Fibroblast of skin of back (primary cell): ENCODE data around the gene PRF1.
"Not testable (repeated sequence)": the region's sequence is repeated elsewhere in the genome, so short reads cannot be mapped to it uniquely, and the experiment has no call there.

Experiments used
- DNase-seq: peaks from one replicate; pipeline ENCODE4 v3.0.0-alpha.2; 2013

The PRF1 gene

DNA sequence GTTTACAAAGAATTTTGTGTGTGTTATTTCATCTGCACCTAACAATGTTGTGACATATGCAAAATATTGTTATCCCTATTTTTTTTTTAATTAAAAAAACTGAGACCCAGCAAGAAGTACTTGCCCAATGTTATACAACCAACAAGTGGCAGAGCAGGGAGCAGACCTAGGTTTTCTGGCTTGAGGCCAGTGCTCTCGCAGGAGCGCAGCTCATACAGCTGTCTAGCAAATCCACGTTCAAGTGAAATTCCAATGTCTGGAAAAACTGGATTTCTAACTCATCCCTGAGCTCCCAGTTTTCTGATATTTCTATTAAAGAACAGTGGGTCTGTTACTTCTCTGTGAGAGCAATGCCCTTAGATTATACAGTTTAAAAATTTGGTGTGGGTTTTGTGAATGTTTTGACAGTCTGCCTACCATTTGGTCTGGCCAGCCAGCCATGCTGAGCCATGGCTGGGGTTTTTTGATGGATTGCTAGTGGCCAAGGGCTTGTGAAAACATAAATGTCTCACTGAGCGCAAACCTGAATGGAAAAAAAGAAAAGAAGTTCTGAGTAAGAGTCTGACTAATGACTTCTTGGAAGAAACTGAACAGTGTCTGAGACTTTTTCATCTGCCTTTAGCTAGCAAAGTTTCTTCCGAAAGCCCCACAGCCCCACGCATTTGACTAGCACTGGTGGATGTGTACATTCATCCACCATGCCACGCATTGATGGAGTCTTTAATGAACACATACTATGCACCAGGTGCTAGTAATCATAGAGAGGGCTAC, 15.4 kb upstream of the PRF1 start:
- DNase-seq, result peak; percentile 67

DNA sequence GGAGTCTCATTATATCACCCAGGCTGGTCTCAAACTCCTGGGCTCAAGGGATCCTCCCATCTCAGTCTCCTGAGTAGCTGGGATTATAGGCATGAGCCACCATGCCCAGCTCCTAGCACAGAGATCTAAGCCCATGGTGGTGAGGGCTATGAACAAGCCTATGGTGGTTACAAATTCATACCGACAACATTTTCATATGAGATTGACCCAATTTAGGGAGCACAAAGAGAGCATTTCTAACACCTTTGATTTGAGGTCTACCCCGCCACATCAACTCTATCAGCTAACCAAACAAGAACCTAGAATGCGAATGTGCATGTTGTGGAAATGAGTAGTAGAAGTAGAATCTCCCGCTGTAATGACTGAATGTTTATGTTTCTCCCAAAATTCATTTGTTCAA, 14.2 kb upstream of the PRF1 start:
- no peak for DNase-seq

DNA sequence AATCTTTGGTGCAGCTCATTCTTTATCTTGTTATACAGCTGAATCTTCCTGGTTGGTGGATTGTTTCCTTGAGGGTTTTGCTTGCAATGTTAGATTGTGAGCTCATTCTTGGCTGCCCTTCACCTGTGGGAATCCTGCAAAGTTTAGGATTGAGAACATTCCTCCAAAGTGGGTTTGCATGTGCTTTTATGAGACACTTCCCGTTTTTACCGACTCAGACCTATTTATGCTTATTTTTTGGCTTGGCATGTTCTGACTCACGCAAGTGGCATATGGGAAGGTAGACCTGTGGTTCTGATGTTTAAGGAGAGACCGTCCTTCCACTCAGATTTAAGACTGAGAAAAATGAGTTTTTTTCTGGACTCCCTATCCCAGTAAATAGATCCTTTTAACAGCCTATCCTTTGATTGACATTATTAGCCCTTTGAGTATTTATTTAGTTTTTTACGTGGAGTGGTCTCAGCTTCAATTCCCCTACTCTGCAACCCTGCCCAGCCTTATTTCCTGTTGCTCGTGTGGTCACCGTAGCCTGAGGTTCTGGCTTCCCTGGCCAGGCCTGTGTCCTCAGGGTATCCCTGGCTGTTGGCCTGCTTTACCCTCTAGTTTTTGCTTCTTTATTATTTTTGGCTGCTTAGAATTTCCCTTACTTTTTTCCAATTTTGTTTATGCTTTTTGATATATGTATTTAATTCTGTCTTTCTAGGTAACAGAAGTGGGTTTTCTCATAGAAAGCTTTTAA, 13.4 kb upstream of the PRF1 start:
- peak; percentile 12 for DNase-seq

DNA sequence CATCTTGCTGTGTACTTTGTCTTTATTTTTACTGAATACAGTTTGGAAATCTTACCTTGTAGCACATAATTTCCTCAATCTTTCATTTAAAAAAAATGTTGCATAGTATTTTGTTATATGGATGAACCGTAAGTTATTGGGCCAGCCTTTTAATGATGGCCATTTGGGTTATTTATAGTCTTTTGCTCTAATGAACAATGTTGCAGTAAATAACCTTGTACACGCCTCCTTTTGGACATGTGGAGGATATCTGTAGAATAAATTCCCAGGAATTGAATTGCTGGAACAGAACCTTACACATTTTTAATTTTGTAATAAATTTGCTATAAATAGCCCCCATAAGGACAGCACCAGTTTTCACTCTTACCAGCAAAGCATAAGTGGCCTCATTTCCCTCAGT, 12.7 kb upstream of the PRF1 start:
- DNase-seq, result no peak

DNA sequence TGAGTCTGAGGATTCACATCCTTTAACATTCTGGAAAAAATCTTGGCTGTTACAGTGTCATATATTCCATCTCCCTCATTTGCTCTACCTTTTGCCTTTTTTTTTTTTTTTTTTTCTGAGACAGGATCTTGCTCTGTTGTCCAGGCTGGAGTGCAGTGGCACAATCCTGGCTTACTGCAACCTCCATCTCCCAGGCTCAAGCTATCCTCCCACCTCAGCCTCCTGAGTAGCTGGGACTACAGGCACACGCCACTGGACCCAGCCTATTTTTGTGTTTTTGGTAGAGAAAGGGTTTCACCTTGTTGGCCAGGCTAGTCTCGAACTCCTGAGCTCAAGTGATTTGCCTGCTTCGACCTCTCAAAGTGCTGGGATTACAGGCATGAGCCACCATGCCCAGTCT, 11.8 kb upstream of the PRF1 start:
- DNase-seq, result not testable (repeated sequence)

DNA sequence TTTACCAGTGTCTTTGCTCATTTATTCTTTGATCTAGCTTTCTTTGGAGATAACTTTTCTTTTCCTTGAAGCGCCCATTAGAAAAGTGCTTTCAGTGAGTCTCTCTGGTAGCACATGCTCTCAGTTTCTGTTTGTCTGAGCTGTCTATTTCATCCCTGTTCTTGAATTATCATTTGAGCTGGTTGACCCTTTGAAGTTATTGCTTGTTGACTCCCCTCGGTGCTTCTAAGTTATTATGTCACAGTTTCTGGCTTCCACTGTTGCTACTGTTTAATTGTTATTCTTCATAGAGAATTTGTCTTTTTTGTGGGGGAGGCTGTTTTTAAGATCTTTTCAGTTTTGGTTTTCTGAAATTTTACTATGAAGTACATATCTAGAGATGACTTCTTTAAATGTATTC, 11.4 kb upstream of the PRF1 start:
- DNase-seq, result no peak

DNA sequence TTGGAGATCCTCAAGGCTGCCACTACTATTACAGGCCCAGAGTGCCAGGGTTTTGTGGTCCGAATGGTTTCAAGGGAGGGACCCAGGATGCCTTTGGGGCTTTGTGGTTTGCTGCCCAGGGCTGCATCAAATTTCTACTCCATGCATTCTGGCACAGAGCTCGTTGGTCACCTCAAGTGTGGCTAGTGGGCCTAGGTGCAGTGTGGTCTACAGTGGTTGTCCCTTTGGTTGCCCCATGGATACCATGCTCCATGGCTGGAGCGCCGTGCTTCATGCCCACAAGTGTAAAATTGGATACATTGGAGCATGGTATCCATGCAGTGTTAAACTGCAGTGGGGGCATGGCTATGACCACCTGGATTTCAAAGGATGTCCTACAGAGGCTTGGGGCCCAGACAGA, 5.4 kb upstream of the PRF1 start:
- DNase-seq, result no peak

DNA sequence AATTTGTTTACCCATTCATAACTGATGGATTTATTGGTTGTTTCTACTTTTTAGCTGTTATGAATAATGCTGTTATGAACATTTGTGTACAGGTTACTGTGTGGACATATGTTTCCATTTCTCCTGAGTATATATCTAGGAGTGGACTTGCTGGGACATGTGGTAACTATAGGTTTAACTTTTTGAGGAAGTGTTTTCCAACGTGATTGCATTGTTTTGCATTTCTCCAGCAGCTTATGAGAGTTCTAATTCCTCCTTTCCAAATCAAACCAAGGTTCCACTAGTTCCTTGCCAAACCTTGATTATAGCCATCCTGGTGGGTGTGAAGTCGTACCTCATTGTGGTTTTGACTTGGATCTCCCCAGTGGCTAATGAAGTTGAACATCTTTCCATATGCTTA, 2.6 kb upstream of the PRF1 start:
- DNase-seq, result no peak

DNA sequence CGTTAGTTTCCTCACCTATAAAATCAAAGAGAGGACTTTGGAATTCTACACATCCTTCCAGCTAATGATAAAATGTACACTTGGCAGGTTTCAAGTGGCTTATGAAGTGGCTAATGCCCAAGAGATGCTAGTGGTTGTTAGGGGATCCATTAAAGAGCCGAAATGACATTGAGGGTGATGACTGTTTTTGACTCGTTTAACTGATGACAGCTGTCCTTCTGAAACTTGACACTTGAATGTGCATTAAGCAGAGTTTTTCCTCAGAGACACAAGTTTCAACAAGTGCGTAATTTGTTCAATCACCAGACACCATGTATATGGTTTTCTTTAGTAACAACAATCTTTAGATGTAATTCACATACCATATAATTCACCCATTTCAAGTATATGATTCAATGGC, 1.6 kb upstream of the PRF1 start:
- no peak for DNase-seq

DNA sequence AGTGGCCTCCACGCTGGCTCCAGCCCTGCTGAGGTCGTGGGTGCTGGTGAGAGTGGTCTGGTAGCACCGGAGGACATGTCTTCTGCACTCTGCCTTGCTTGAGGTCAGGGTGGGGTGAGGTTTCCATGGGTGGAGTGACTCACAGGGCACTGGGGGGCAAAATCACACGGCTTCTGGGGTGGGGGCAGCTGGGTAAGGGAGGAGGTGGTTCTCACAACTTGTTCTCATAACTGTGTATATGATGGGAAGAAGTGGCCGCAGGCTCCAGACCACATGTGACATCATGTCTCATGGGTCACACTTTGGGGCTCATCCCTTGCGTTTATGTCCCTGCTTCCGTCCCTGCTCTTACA, 884 bp upstream of the PRF1 start:
- no peak for DNase-seq

DNA sequence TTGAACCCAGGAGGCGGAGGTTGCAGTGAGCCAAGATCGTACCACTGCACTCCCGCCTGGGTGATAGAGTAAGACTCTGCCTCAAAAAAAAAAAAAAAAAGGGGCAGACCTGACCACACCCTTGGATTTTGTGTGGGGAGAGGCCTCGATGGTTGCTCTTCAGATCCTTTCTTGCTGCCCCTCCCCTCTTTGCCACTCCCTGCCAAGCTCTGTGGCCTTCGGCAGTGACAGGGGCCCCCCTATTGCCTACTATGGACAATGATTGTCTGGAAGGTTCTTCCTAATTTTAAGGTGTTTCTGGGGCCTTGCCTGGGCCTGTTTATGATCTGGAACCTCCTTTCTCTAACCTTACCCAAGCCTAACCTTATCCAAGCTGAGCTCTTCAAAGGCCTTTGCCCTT, 795 bp downstream of the PRF1 start:
- no peak for DNase-seq

DNA sequence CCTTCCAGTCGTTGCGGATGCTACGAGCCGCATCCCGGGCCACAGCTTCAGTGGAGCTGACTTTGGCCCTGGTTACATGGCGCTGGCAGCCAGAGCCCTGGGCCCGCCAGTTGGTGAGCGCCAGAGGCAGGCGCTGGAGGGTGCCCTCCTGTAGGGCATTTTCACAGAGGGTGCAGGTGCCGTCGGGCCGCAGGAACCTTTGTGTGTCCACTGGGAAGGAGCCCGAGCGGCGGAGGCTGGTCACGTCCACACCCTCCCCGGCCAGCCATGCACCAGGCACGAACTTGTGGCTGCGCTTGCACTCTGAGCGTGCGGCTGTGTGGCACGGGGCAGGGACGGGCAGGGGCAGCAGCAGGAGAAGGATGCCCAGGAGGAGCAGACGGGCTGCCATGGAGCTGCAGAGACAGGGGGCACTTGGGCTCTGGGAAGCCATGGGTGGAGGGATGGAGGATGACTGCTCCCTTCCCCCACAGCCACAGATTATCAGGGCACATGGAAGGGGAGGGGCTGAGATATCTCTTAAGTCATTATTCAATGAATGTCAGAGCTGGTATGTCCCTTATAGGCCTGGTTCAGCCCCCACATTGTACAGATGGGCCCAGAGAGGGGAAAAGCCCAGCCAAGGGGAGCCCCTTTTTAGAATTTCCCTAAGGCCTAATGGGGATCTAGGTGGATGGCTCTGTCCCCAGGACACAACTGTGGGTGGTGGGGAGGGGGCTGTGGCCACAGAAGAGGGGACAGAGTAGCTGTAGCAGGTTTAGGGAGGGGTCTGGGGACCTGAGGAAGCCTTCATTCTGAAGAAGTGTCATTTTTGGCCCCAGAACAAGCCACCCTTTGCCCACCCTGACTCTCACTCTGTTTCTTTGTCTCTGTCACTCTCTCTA, 1.8 kb downstream of the PRF1 start:
- DNase-seq, result no peak

DNA sequence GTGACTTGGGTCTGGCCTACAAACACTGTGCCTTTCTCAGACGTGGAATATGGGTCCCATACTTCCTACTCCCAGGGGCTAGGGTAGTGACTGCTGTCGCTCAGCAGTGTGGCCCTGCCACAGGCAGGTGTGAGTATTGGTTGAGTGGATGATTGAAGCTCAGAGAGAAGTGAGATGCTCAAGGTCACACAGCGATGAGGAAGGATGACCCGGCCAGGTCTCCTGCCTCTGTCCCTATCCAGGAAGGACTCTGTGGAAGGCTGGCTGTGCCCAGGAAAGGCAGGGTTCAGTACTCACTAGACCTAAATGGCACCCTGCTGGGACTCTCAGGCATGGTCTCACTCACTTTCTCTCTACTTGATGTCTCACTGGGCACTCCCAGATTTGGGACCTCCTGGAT, 2.8 kb downstream of the PRF1 start:
- no peak for DNase-seq

DNA sequence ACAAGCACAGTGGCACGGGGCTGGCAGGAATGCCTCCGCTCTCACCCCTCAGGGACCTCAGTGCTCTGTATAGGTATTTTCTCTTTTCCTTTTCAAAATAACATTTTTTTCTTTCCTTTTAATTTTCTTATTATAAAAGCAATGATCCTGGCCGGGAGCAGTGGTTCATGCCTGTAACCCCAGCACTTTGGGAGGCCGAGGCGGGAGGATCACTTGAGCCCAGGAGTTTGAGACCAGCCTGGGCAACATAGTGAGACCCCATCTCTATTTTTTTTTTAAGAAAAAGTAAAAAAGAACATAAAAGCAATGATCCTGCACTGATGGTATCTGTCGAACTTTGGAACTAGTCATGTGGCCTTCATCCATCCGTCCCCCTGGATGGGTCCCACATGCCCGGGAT, 3.2 kb downstream of the PRF1 start:
- no peak for DNase-seq

DNA sequence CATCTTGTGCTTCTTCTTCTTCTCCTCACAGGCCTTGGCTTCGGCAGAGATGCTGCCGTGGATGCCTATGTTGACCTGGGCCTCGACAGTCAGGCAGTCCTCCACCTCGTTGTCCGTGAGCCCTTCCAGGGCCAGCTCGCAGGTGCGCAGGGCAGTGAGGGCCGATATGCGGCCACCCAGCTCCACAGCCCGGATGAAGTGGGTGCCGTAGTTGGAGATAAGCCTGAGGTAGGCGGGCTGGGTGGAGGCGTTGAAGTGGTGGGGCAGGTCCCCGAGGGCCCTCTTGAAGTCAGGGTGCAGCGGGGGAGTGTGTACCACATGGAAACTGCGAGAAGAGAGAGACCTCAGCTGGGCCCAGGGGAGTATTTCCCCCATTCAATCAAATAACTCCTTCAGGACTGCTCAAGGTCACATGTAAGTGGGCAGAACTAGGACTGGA, 3.7 kb downstream of the PRF1 start:
- DNase-seq, result no peak

DNA sequence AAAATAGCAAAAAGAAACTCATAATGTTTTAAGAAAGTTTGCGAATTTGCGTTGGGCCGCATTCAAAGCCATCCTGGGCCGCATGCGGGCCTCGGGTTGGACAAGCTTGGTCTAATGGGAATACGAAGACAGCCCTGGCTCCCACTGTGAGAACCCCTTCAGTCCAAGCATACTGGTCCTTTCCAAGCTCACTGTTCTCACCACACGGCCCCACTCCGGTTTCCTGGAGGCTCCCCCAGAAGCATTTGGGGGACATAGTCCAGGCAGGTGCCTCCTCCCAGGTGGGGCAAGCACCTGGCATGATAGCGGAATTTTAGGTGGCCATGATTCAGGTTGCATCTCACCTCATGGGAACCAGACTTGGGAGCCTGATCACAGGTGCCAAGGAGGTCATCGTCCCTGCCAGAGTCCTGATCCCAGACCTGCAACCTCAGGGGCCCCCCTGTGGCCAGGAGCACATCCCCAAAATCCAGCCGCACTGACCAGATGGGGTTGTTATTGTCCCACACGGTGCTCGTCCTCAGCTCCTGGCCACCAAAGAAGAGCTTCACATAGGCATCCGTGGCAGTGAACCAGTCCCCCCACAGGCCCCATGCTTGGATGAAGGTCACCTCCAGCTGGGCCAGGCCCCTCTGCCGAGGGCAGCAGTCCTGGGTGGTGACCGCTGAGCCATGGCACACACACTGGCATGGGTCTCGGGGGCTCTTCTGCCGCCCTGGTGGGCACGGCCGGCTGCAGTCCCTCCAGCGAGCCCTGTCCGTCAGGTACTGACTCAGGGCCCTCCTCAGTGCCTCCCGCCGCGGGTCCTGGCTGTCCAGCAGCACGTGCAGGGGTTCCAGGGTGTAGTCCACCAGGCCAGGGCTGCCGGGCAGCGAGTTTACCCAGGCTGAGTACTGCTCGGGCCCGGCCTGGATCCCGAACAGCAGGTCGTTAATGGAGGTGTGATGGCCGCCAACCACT, 4.4 kb downstream of the PRF1 start:
- no peak for DNase-seq

DNA sequence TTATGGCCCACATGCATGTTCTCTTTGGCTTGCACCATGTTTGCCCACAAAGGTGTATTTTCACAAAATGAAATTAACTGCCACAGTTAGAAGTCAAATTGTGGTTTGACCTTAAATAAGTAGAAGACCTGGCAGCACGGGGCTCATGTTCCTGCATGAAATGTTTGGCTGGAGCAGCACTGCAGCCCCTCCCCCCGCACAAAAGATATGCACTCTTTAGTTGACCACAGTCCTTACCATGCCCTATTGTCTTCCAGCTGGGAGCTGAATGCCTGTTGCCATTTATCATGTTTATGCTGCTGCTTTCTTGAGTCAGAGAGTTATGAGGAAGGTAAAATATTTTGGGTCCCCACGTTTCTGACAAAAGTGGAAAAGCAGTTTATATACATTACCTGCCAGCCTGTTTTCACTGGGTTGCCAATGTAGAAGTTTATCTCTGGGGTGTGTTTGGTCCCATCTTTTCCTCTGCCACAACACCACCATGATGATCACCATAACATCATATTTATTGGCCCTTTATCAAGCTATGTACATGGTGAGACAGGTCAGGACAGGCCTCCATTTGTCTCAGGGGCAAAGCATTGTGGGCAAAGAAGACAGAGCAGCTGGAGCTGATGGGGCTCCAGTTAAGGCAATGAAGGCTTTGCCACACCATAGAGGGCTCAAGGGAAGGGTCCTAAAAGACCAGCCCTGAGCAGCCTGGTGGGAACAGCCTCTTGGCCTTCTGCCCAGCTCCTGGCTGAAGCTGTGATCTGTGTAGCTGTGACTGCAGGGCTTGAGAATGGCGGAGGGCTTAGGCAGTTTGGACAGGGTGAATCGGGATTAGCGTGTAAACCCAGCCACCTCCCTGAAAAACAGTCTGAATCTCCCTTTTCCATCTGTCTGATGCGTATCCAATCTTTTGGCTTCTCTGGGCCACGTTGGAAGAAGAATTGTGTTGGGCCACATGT, 5.4 kb downstream of the PRF1 start:
- no peak for DNase-seq

DNA sequence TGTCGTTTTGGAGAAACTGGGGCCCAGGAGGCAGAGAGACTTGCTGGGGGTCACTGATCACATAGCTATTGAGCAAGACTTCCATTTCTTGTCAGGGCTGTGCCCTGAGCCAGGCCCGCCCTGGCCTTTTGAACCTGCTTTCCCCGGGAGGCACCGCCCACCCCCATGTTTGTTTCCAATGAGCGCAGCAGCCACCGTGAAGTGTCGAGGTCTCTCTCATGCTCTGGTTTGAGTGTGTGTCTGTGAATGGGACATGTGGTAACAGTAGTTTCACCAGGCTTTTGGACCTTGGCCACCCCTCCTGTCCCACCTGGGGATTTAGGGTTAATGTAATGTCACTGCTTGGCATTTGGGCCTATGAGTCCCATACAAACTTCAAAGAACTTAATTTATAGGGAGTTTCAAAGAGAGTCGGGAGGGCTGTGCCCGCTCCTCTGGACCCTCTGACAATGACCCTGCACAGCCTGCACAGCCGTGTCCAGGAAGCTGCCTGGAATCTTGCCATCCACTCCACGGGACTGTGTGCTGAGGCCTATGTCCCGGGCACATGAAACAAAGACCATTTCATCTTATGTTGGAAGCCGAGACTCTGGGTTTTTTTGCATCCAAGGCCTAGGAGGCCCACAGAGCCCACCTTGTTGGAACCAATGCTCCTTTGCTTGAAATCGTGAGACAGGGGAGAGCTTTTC, 6.3 kb downstream of the PRF1 start:
- no peak for DNase-seq

DNA sequence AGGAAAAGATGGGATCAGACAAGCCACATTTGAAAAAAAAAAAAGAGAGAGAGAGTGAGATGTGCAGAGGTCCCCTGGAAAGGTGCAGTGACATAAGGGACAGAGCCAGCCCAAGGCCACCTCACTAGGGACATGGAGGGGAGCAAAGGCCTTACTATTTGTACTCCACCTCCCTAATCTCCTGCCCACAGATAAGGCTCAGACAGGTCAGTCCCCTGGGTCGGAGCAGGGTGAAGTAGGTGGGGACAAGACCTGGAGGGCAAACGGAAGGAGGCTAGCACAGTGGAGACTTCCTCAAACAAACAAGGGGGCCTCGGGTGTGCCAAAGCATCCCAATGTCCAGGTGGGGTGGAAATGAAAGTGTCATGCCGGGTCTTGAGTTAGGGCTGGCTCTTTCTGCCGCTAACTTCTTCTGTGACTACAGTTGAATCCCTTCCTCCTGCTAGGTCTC, 7.0 kb downstream of the PRF1 start:
- no peak for DNase-seq

DNA sequence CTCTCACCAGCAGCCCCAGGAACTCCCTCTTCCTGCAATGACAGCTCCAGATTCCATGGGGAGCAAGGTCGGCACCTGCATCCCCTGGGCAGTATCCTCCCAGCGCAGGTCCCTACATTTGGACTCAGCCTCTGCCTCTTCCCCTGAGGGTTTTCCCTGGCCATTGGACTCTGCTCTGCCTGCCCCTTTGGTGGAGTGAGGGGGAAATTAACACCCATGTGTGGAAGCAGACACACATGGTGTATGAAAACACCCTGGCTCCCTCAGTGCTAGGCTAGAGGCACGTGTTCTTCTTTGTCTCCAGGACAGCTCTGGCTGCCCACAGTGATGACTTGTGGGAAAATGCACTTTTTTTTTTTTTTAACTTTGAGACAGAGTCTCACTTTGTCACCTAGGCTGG, 8.4 kb downstream of the PRF1 start:
- DNase-seq, result no peak
